ENCODE measurements around the gene CELF2.

CELF2 gene

DNA sequence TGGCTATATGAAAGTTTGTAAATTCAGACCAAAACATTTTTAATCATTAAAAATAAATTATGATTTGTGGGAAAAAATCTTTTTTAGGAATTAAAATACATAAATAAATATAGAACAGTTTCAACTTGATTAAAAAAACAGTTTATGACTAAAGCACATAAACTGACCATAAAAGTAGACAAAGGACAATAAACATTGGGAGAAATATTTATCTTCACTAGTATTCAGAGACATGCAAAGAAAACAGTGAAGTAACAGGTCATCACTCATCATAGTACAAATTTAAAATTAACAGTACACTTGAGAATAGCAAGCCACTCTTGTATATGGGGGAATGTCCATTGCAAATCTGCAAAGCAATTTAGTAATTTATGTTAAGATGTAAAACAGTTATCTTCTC, 28.0 kb upstream of the CELF2 start (continued):
- TF ChIP-seq ZNF10 (tag by site-specific recombination; IDR thresholded peaks at IDR 0.05) (0 out of 2 replicates have a peak, but pooled peaks have one; percentile 21), WT1 (tag by site-specific recombination; IDR thresholded peaks at IDR 0.05) (peak; percentile 89), FEZF1 (tag by site-specific recombination; IDR thresholded peaks at IDR 0.05) (peak; percentile 77), SP3 (tag by site-specific recombination; IDR thresholded peaks at IDR 0.05) (no peak)
- TF ChIP-seq, protein P1, sequence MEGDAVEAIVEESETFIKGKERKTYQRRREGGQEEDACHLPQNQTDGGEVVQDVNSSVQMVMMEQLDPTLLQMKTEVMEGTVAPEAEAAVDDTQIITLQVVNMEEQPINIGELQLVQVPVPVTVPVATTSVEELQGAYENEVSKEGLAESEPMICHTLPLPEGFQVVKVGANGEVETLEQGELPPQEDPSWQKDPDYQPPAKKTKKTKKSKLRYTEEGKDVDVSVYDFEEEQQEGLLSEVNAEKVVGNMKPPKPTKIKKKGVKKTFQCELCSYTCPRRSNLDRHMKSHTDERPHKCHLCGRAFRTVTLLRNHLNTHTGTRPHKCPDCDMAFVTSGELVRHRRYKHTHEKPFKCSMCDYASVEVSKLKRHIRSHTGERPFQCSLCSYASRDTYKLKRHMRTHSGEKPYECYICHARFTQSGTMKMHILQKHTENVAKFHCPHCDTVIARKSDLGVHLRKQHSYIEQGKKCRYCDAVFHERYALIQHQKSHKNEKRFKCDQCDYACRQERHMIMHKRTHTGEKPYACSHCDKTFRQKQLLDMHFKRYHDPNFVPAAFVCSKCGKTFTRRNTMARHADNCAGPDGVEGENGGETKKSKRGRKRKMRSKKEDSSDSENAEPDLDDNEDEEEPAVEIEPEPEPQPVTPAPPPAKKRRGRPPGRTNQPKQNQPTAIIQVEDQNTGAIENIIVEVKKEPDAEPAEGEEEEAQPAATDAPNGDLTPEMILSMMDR (tag by site-specific recombination; IDR thresholded peaks at IDR 0.05), result no peak
- TF ChIP-seq, protein P2, sequence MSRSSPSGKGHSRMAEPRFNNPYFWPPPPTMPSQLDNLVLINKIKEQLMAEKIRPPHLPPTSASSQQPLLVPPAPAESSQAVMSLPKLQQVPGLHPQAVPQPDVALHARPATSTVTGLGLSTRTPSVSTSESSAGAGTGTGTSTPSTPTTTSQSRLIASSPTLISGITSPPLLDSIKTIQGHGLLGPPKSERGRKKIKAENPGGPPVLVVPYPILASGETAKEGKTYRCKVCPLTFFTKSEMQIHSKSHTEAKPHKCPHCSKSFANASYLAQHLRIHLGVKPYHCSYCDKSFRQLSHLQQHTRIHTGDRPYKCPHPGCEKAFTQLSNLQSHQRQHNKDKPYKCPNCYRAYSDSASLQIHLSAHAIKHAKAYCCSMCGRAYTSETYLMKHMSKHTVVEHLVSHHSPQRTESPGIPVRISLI (tag by site-specific recombination; IDR thresholded peaks at IDR 0.05), result 0 out of 2 replicates have a peak, but pooled peaks have one; percentile 11

DNA sequence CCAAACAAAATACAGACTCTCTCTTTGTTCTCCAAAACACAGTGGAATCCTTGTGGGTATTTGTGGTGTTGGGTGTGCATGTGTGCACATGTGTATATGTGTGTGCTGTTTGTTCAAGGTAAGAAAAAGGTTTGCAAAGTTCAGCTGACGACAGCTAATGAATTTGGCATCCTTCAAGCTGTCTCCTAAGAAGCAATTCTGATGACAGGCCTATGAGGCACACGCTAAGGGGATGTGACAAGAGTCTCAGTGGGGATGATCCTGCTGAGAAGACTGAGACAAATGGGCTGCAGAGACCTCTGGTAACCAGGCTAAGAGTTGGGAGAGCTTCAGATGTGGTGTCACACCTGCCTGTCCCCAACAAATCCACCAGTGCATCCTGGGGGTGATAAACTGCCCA, 26.5 kb upstream of the CELF2 start:
- peaks cover 11% of the 10 kb centered on the region for H3K4me1 ChIP-seq (ENCODE audit: control insufficient read depth, insufficient read depth, low read length)
- no peaks in the 10 kb centered on the region for H3K9me3 ChIP-seq (ENCODE audit: control insufficient read depth, insufficient read depth, low read depth, low read length)
- H3K4me3 ChIP-seq (ENCODE audit: low read depth, low read length), result no peak overlapping the region
- H3K36me3 ChIP-seq (ENCODE audit: control insufficient read depth in 2 of 2, insufficient read depth in 1 of 2, low read length in 2 of 2), result no peaks in the 10 kb centered on the region
- ChIA-PET POLR2A (no interaction called here), CTCF (interaction anchor here (1.1 kb wide), 1 partner anchor 10 kb away, joined by 3 read pairs; no protein-coding TSS in a partner anchor)
- no peak overlapping the region for H3K27ac ChIP-seq (ENCODE audit: extremely low read depth, low read depth, low read length)
- no peak for TF ChIP-seq ZNF175 (tag by site-specific recombination; IDR thresholded peaks at IDR 0.05)
- no peak for TF ChIP-seq HOXA7 (CRISPR knock-in tag; IDR thresholded peaks at IDR 0.05; ENCODE audit: borderline replicate concordance)
- TF ChIP-seq, protein P3, sequence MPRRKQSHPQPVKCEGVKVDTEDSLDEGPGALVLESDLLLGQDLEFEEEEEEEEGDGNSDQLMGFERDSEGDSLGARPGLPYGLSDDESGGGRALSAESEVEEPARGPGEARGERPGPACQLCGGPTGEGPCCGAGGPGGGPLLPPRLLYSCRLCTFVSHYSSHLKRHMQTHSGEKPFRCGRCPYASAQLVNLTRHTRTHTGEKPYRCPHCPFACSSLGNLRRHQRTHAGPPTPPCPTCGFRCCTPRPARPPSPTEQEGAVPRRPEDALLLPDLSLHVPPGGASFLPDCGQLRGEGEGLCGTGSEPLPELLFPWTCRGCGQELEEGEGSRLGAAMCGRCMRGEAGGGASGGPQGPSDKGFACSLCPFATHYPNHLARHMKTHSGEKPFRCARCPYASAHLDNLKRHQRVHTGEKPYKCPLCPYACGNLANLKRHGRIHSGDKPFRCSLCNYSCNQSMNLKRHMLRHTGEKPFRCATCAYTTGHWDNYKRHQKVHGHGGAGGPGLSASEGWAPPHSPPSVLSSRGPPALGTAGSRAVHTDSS (tag by site-specific recombination; IDR thresholded peaks at IDR 0.05), result no peak
- no peak for TF ChIP-seq ZFP41 (tag by site-specific recombination; IDR thresholded peaks at IDR 0.05; ENCODE audit: borderline replicate concordance)
- TF ChIP-seq ZNF24 (tag by site-specific recombination; IDR thresholded peaks at IDR 0.05), result no peak
- TF ChIP-seq ZNF426 (tag by site-specific recombination; IDR thresholded peaks at IDR 0.05), result no peak
- TF ChIP-seq, protein P4, sequence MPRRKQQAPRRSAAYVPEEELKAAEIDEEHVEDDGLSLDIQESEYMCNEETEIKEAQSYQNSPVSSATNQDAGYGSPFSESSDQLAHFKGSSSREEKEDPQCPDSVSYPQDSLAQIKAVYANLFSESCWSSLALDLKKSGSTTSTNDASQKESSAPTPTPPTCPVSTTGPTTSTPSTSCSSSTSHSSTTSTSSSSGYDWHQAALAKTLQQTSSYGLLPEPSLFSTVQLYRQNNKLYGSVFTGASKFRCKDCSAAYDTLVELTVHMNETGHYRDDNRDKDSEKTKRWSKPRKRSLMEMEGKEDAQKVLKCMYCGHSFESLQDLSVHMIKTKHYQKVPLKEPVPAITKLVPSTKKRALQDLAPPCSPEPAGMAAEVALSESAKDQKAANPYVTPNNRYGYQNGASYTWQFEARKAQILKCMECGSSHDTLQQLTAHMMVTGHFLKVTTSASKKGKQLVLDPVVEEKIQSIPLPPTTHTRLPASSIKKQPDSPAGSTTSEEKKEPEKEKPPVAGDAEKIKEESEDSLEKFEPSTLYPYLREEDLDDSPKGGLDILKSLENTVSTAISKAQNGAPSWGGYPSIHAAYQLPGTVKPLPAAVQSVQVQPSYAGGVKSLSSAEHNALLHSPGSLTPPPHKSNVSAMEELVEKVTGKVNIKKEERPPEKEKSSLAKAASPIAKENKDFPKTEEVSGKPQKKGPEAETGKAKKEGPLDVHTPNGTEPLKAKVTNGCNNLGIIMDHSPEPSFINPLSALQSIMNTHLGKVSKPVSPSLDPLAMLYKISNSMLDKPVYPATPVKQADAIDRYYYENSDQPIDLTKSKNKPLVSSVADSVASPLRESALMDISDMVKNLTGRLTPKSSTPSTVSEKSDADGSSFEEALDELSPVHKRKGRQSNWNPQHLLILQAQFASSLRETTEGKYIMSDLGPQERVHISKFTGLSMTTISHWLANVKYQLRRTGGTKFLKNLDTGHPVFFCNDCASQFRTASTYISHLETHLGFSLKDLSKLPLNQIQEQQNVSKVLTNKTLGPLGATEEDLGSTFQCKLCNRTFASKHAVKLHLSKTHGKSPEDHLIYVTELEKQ (tag by site-specific recombination; IDR thresholded peaks at IDR 0.05; ENCODE audit: borderline replicate concordance), result no peak
- TF ChIP-seq, protein P5, sequence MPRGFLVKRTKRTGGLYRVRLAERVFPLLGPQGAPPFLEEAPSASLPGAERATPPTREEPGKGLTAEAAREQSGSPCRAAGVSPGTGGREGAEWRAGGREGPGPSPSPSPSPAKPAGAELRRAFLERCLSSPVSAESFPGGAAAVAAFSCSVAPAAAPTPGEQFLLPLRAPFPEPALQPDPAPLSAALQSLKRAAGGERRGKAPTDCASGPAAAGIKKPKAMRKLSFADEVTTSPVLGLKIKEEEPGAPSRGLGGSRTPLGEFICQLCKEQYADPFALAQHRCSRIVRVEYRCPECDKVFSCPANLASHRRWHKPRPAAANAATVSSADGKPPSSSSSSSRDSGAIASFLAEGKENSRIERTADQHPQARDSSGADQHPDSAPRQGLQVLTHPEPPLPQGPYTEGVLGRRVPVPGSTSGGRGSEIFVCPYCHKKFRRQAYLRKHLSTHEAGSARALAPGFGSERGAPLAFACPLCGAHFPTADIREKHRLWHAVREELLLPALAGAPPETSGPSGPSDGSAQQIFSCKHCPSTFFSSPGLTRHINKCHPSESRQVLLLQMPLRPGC (tag by site-specific recombination; IDR thresholded peaks at IDR 0.05), result no peak
